HG03280 (cell line): Measurements from ENCODE around the gene TPPP.
"Not testable (repeated sequence)": the region's sequence is repeated elsewhere in the genome, so short reads cannot be mapped to it uniquely, and the experiment has no call there.

Experiments used
- ATAC-seq: cut with Tn5 transposase; IDR thresholded peaks from one replicate; pipeline ENCODE4 v1.9.1; 2021; ENCODE audit warnings: mild to moderate bottlenecking, moderate library complexity; ENCODE audit not compliant: unreplicated experiment

The TPPP gene

DNA sequence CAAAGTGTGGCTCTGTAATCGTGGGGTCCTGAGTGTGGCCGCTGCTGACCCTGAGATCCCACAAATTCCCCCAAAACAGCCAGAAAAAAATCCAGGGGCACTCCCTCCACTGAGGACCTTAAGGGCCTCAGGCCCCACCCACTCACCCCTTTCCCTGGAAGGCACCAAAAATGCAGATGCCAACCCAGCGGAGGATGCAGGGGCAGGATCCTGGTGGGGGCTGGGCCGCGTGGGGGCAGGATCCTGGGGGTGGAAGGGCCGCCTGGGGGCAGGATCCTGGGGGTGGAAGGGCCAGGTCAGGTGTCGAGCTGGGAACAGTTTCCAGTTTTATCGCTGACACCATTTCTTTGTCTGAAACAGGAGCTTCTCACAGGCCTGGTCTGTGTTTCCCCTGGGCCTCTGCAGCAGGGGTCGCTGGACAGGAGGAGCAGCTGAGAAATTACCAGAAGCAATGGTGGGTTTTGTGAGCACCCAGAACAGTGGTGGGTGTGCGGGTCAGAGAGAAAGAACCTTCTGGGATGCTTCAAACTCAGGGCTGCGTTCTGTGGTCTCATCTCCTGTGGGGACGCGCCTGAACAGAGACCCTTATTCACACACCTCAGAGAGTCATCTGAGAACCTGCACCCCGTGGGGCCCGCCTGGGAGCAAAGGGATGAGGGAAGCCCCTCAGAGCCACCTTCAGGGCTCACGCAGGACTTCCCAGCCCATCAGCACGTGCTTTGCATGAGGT, 13.8 kb downstream of the TPPP start:
- not testable (repeated sequence) for ATAC-seq

DNA sequence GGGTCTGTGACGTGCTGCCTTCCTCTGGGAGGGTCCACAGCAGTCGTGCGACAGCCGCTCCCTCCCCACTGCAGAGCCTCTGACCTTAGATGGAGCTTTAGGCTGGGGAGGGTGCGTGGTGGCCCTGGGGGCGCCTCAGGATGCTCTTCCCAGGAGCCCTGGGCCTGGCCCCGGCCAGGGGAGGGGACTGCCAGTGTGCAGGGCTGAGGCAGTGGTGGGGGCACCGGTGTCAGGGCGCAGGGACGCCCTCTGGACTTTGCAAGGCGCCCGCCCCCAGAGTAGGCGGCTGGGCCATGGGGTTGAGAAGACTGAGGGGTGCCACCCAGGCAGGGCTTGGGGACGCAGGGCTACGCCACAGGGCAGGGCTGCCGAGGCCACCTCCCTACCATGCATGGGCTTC, 14.6 kb downstream of the TPPP start:
- not testable (repeated sequence) for ATAC-seq

- ATAC-seq, result no peak
Measured at GRCh38 chr5:677131-678101, 15.7 kb downstream of the TPPP start.

- ATAC-seq, result no peak
Measured at GRCh38 chr5:676699-677076, 16.5 kb downstream of the TPPP start.

GRCh38 chr5:675871-676698, 17.1 kb downstream of the TPPP start:
- no peak for ATAC-seq

- no peak for ATAC-seq
Measured at GRCh38 chr5:675111-675870, 17.9 kb downstream of the TPPP start.

DNA sequence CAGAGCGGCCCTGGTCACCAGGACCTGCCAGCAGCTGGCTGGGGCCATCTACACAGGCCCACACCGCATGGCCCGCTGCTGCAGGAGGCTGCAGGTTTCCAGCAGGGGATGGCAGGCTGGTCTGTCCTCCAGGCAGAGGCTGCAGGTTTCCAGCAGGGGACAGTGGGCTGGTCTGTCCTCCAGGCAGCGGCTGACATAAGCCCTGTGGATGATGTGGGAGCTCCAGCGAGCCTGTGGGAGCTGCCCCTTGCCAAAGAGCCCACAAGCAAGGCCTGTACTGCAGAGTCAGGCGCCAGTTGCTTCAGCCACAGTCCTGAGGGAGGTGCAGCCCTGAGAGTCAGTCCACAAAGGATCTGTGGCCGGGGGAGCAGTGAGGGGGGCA, 18.5 kb downstream of the TPPP start:
- no peak for ATAC-seq

DNA sequence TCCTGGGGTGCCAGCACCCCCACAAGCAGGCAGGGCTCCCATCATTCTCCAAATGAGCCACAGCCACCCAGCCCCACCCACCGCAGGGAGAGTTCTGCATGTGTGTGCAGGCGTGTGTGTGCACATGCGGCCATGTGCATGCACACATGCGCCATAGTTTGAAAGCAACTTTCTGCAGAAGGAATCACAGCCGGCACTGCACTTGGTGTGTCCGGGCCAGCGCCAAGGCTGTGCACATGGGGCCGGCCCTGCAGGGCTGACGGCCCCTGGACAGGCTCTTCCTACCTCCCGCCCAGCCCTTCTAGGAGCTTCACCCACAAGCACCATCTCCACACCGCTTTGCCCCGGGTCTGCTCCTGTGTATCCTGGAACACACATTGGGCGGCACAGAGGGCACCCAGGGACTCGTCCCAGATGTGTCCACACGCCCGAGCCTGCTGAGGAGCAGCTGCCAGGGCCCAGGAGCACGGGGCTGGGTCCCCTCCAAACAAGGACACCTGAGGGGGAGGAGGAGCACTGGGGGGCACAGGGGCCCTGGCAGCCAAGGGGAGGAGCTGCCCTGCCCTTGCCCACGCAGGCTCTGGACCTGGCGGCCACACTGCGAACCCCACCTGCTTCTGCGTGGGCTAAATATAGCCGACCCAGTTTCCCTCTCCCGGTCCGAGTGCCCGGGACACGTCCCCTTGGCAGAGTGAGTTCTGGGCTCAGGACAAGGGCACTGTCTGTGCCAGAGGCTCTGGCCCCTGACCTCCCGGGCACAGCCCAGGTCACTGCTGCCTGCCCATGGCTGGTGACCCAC, 19.1 kb downstream of the TPPP start:
- ATAC-seq, result no peak

GRCh38 chr5:673161-673830, 19.9 kb downstream of the TPPP start:
- ATAC-seq, result no peak

DNA sequence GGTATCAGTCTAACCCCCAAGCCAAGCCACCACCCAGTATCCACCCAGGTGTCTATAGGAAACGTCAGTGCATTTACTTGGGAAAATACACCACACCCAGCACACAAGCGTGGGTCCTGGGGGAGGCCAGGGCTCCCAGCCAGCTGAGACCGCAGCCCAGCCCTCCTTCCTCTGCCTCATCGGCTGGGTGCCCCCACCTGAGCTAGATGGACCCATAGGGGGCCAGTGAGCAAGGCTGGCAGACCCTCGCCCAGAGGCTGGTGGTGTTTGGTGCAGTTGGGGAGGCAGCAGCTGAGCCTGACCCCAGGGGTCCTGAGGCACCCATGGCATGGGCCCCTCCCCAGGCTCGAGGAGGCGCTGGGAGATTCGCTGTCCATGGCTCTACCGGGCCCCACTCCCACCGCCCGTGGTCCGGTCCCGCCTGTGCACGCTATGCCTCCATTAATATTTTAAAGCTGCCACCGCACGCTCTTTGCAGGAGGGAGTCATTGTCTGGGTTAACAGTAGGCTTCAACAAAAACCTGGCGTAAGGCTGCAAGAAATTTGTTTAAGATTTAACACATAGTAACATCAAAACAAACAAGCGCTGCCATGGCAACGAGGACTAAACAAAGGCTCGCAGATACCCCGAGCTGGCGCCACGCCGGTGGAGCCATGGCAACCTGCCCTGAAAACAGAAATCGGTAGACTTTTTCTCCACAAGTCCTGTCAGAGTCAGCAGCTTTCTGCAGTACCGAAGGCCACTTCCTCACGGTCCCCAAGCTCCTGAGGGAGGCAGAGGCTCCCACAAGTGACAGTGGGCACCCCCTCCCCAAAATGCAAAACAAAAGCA, 20.6 kb downstream of the TPPP start:
- no peak for ATAC-seq

DNA sequence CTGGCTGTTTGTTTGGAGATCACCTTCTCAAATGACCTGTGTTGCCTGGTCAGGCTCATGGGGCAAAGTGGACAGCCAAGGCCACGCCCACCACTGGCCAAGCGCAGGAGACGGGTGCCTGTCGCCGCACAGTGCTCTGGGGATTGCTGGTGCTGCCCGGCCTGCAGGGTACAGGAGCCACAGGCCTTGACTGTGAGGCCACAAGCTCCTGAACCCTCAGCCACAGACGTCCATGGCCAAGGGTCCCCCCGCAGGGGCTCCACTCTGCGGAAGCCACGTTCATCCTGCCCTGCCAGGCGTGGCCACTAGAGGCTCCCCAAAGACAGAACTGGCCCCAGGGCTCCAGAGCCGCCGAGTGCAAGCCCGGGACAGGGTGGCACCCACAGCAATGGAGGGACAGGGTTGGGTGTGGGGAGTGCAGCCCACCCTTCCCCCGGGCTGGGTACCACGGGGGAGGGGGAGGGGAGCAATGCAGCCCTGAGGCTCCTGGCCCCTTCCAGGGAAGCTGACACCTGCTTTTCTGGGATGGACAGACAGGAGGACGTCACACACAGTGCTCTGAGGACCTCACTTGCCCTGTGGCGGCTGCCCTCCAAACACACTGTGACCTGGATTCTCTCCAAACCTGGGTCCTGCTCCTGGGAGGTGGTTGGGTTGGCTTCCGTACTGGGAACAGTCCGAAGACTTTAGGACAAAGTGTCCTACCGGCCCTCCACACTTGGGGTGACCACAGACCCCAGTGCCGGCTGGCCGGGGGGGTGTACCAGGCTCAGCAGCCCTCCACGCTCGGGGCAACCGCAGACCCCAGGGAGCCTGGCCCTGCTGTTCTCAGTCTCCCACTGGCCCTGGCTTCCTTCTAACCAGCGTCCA, 21.5 kb downstream of the TPPP start:
- ATAC-seq, result peak; percentile 56

DNA sequence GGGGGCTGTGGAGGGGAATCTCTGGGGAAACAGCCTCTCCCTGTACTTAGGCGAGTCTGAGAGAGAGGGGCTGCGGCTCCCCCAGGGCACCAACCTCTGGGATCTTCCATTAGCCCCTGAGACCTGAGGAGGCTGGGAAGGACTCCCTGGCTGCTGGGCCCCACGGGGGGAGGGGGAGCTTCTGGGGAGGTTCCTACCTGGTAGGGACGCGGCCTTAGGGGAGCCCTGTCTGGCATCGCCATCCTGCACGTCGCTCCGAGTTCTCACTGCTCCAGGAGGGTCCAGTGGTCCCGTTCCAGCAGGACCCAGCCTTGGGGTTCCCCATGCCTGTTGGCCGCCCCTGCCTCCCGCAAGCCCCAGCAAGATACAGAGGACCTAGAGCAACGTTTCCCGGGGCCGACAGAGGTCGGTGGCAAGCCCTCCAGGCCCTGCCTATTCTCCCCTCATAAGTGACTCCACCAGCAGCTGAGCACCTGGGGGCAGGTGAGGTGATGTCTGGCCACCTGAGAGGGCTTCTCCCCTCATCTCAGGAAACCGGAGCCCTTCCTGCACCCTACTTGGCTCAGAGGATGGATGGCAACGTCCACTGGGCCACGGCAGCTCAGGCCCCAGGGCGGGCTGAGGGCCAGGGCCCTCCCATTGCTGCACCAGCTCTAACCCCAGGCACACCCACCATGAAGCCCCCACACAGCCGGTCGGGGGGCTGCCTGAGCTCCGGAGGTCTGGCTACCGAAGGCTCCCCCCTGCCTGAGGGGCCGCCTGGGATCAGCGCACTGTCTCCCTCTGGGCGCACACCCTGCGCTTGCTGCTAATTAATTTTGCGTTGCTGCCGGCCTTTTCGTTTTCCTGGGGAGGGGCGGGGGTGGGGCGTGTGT, 22.5 kb downstream of the TPPP start:
- no peak for ATAC-seq

DNA sequence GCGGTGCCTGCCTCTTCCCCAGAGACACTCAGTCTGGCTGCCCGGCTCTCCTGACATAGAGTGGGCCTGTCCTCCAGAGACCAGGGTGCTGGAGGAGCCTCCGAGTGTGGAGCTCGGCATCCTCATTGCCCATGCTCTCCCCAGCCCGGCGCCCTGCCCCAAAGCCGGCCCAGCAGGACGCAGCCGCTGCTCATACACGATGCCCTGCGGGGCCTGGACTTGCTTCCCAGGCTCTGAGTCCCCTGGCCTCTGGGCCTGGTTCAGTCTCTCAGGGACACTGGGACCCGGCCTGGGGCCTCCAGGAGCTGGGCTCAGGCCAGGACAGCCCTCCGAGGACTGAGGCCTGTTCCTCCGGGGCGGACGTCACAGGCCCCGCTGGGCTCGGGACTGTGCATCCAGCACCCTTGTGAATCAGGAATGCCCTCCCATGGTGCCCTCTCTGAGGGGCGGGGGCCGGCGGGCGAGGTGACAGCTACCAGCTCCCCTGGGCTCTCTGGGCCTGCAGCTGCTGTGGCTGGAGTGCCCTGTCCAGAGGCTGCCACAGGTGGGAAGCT, 23.2 kb downstream of the TPPP start:
- no peak for ATAC-seq

GRCh38 chr5:669111-669841, 23.9 kb downstream of the TPPP start:
- ATAC-seq, result no peak

- ATAC-seq, result no peak
Measured at GRCh38 chr5:668283-668995, 24.7 kb downstream of the TPPP start.
